Heart left ventricle (tissue), 16 donors: ENCODE measurements around the gene TMF1. TPM values are rescaled to one million over a fixed set of nuclear protein-coding genes. Genes with fewer than 3 reads are reported as not detected.

ENCODE experiments used
- ATAC-seq, 4 donors: fragments of 200-7000 bp; cut with Tn5 transposase; one replicate each; pipeline ENCODE4 v1.9.1; 2020 to 2022; ENCODE audit warnings: moderate library complexity in 4 of 4, mild to moderate bottlenecking in 3 of 4, moderate number of reproducible peaks in 1 of 4
- DNase-seq, 5 donors: peaks; one replicate each; pipeline ENCODE4 v3.0.0-alpha.2; 2020
- H3K27ac ChIP-seq, 12 donors: fragments of 200-600 bp; sonication (generic) in 4 of 12; one replicate each; pipeline versions ENCODE4 v1.5.0 to v1.8.0; 2016 to 2022; ENCODE audit warnings: mild to moderate bottlenecking in 2 of 12
- H3K27me3 ChIP-seq, 9 donors: fragments of 200-600 bp; sonication (generic) in 2 of 9; one replicate each; pipeline versions ENCODE4 v1.5.1 to v1.8.0; 2016 to 2022; ENCODE audit warnings: mild to moderate bottlenecking in 3 of 9
- H3K36me3 ChIP-seq, 9 donors: fragments of 200-600 bp; sonication (generic) in 2 of 9; one replicate each; pipeline versions ENCODE4 v1.5.0 to v1.8.0; 2018 to 2022; ENCODE audit warnings: mild to moderate bottlenecking in 2 of 9
- H3K4me1 ChIP-seq, 12 donors: fragments of 200-600 bp; sonication (generic) in 4 of 12; one replicate each; pipeline versions ENCODE4 v1.5.0 to v1.8.0; 2016 to 2022; ENCODE audit warnings: mild to moderate bottlenecking in 3 of 12
- H3K4me3 ChIP-seq, 12 donors: fragments of 200-600 bp; sonication (generic) in 4 of 12; one replicate each; pipeline versions ENCODE4 v1.5.0 to v1.8.0; 2017 to 2022; ENCODE audit warnings: mild to moderate bottlenecking in 9 of 12, moderate library complexity in 4 of 12
- H3K9me3 ChIP-seq, 12 donors: fragments of 200-600 bp; sonication (generic) in 4 of 12; one replicate each; pipeline versions ENCODE4 v1.5.0 to v1.8.0; 2016 to 2022; ENCODE audit warnings: mild to moderate bottlenecking in 1 of 12
- CTCF ChIP-seq, 12 donors: fragments of 200-600 bp; sonication (generic) in 4 of 12; IDR thresholded peaks; one replicate each; pipeline versions ENCODE4 v1.5.0 to v1.8.0; 2018 to 2022; ENCODE audit warnings: antibody characterized with exemption in 12 of 12, mild to moderate bottlenecking in 5 of 12
- POLR2A ChIP-seq, 2 donors: fragments of 450-650 bp; IDR thresholded peaks; one replicate each; pipeline ENCODE4 v1.6.1; 2017; ENCODE audit warnings: antibody characterized with exemption in 2 of 2, mild to moderate bottlenecking in 2 of 2, moderate library complexity in 2 of 2
- WGBS, 4 donors: extraction: QIAGEN DNeasy Blood & Tissue Kit in 2 of 4; methylation state at CpG; one replicate each; pipeline versions ENCODE4 v1.1.5 to v1.1.7; 2013 to 2018; 5-methylcytosine and 5-hydroxymethylcytosine counted together
- intact Hi-C, 10 donors: fragments of 100-400 bp; cut with DNase I; formaldehyde crosslinking; loops; one replicate each; pipeline versions ENCODE4 v1.11.1 to v1.14.2; 2022
- polyA plus RNA-seq, 2 donors: library from polyadenylated mRNA; stranded (reverse); fragments of 200-250 nt; gene quantifications; one replicate each; pipeline ENCODE4 v1.2.3, GENCODE V29; 2013
- total RNA-seq, 9 donors: library from RNA; depleted of rRNA in 2 of 9; stranded (reverse); fragments of >200 nt in 2 of 9; fragmentation: NEBNext Ultra II Directional in 3 of 9; extraction: Animal tissue kit (Norgen Biotek cat#: 25700) in 3 of 9; gene quantifications; one replicate each; pipeline versions ENCODE4 v1.1.0 to v1.2.4, GENCODE V29; 2016 to 2023
- donor health status: ischemic (EF 13 %, LVEDD 7.1; RV severe dilation, severe dysfunction).
- donor health status: healthy with polysubstance abuse.
- donor health status: DM: no; HTN: yes; CAD: no.
- donor health status: DM: no; HTN: no; CAD: no.
- donor health status: ischemic (EF 25% LVEDD 6.9; RV normal size, moderate dysfunction).
- donor health status: ischemic (EF 25% LVEDD 5.7; RV mildly dilated, moderate dysfunction).
- donor health status: healthy.
- donor health status: DM: yes; HTN: yes; CAD: no.
- donor health status: ischemic (EF 35%, LVEDD 5.7; RV mildly dilated, moderate dysfunction).
- donor health status: nonischemic (EF 11% LVEDD 7.7; RV severe dilation, severe dysfunction).
- donor health status: DM: yes; HTN: yes; CAD: no.
- donor health status: PGD.
- donor health status: ischemic (EF 29% LVEDD 5.4; RV normal size, mild dysfunction).
- donor health status: nonischemic (EF 23%, LVEDD 6.1; RV moderate dilation, normal function).

The TMF1 gene
- total and polyA plus RNA-seq, 11 donors: 4.0 to 23.4 (median 19.2) TPM

DNA sequence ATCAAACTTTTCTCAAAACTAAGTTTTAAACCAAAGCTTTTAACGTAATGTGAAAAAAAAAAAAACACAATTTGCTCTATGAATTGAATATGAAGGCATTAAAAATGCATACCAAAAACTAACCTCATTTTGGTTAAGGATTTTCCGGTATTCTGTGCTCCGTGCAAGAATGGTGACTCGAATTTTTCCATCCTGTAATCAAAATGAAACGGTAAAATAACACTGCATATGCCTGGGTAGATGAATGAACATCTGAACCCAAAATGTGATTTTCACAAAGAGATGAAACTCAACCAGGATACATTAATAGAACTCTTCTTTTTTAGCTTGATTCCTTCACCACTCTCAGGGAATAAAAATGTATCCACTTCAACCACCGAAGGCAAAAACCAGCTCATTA, 64.8 kb downstream of the TMF1 start:
- 81 to 95% (median 90%) methylated on average over 6 of the region's 6 CpGs for WGBS, 4 donors
- Histone ChIP-seq H3K4me3 (no peak overlapping the region), H3K9me3 (no peaks in the 10 kb centered on the region), H3K27ac (no peak overlapping the region), H3K27me3 (no peaks in the 10 kb centered on the region), H3K36me3 (peaks cover 0 to 96% (median 78%) of the 10 kb centered on the region in 9 donors), H3K4me1 (no peaks in the 10 kb centered on the region)
- TF ChIP-seq CTCF (IDR thresholded peaks at IDR 0.05): no peak
- TF ChIP-seq POLR2A (IDR thresholded peaks at IDR 0.05): no peak
- intact Hi-C loops: no loop called here
- DNase-seq (no peak), ATAC-seq (no peak)

DNA sequence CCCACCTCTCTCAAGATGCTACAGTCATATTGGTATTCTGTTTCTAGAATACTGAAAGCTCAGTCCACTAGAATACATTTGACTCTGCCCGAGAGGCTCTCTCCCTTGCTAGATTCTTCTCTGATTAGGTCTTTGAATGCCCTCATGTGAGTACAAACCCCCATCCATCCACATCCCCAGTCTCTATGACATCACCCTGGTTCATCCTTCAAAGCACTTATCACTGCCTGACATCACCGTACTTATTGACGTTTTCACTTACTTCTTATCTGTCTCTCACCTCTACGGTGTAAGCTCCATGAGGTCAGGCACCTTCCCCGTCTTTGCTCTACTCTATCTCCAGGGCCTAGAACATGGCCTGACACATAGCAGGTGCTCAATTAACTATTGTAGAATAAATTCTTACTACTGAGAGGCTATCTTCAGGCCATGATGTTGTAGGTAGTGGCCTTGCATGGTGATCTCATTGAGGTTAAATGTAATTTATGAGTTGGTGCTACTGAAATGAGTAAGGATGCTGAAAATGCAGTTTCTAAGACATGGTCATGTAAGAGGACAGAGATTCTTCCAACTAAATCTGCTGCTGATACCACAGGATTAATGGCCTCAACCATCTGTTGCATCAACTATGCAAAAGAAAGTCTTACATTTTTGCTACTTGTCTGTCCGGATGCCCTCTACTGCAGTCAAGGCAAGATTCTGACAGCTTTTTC, 65.5 kb downstream of the TMF1 start:
- Histone ChIP-seq H3K4me1 (no peaks in the 10 kb centered on the region), H3K4me3 (no peak overlapping the region), H3K27ac (no peak overlapping the region), H3K27me3 (no peaks in the 10 kb centered on the region), H3K36me3 (peaks cover 0 to 100% (median 85%) of the 10 kb centered on the region in 9 donors), H3K9me3 (no peaks in the 10 kb centered on the region)
- DNase-seq: no peak
- no peak for ATAC-seq
- WGBS, 4 donors: 92 to 98% (median 95%) methylated on average over 6 of the region's 6 CpGs
- TF ChIP-seq POLR2A (IDR thresholded peaks at IDR 0.05) (no peak), CTCF (IDR thresholded peaks at IDR 0.05) (no peak)
- intact Hi-C loops: no loop called here

DNA sequence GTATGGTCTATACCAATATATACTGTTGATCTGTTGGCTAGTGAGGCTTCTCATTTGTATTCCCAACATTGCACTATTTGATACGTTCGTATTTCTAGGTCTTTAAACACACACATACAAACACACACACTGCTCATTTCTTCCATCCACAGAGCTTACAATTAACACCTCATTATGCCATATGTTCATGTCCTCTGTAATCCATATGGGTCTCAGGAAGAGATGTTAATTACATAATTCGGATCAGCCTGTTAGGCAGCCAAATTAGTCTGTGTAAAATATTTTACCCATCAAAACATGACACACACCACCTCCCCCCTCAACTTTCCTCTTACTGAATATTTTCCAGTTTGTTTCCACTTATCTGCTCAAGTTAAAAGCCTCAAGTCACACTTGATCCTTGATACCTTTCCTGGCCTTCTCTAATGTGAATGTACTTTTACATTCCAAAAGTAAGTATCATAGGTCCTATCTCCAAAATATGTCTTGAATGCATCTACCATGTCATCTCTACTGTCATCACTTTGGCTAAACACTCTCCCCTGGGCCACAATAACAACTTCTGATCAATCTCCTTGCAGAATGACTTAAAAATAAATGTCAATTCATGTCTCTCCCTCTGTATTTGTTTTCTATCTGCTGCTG, 66.9 kb downstream of the TMF1 start:
- H3K4me3 ChIP-seq: no peak overlapping the region
- ATAC-seq (no peak), DNase-seq (no peak)
- H3K27ac ChIP-seq: no peak overlapping the region
- TF ChIP-seq CTCF (IDR thresholded peaks at IDR 0.05) (no peak), POLR2A (IDR thresholded peaks at IDR 0.05) (no peak)
- H3K36me3 ChIP-seq: peaks cover 0 to 100% (median 91%) of the 10 kb centered on the region in 9 donors
- H3K4me1 ChIP-seq: no peaks in the 10 kb centered on the region
- H3K27me3 ChIP-seq: no peaks in the 10 kb centered on the region
- intact Hi-C loops: no loop called here
- 50 to 87% (median 69%) methylated on average over 2 to 3 of the region's 3 CpGs for WGBS, 4 donors
- H3K9me3 ChIP-seq: no peaks in the 10 kb centered on the region

- whole genome bisulfite sequencing, 4 donors: 72 to 94% (median 87%) methylated on average over 5 of the region's 5 CpGs
- H3K4me1 ChIP-seq: no peaks in the 10 kb centered on the region
- ATAC-seq (no peak), DNase-seq (no peak)
- H3K9me3 ChIP-seq: no peaks in the 10 kb centered on the region
- H3K27me3 ChIP-seq: no peaks in the 10 kb centered on the region
- no peak overlapping the region for H3K27ac ChIP-seq
- intact Hi-C loops: no loop called here
- TF ChIP-seq CTCF (IDR thresholded peaks at IDR 0.05) (no peak), POLR2A (IDR thresholded peaks at IDR 0.05) (no peak)
- H3K36me3 ChIP-seq: peaks cover 0 to 100% (median 98%) of the 10 kb centered on the region in 9 donors
- H3K4me3 ChIP-seq: no peak overlapping the region
Measured at GRCh38 chr3:68984011-68984530, 68.1 kb downstream of the TMF1 start.
